ENCODE measurements around the gene RCOR1.

DNA sequence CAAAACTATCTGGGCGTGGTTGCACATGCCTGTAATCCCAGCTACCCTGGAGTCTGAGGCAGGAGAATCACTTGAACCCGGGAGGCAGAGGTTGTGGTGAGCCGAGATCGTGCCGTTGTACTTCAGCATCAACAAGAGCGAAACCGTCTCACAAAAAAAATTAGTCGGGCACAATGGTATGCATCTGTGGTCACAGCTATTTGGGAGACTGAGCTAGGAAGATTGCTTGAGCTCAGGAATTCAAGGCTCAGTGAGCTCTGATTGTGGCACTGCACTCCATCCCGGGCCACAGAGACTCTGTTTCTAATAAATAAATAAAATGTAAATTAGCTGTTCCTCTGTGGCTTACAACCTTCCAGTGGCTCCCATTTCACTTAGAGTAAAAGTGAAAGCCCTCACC, 28.0 kb downstream of the RCOR1 start:
- TF ChIP-seq POLR2AphosphoS5 (IDR thresholded peaks at IDR 0.05; ENCODE audit: low read depth, low read length) (no peak), TAF1 (IDR thresholded peaks at IDR 0.05; ENCODE audit: borderline replicate concordance, insufficient read depth, low read length) (no peak), SIN3A (IDR thresholded peaks at IDR 0.05; ENCODE audit: borderline replicate concordance, insufficient read depth, low read length) (no peak)
- TF ChIP-seq, protein P1, sequence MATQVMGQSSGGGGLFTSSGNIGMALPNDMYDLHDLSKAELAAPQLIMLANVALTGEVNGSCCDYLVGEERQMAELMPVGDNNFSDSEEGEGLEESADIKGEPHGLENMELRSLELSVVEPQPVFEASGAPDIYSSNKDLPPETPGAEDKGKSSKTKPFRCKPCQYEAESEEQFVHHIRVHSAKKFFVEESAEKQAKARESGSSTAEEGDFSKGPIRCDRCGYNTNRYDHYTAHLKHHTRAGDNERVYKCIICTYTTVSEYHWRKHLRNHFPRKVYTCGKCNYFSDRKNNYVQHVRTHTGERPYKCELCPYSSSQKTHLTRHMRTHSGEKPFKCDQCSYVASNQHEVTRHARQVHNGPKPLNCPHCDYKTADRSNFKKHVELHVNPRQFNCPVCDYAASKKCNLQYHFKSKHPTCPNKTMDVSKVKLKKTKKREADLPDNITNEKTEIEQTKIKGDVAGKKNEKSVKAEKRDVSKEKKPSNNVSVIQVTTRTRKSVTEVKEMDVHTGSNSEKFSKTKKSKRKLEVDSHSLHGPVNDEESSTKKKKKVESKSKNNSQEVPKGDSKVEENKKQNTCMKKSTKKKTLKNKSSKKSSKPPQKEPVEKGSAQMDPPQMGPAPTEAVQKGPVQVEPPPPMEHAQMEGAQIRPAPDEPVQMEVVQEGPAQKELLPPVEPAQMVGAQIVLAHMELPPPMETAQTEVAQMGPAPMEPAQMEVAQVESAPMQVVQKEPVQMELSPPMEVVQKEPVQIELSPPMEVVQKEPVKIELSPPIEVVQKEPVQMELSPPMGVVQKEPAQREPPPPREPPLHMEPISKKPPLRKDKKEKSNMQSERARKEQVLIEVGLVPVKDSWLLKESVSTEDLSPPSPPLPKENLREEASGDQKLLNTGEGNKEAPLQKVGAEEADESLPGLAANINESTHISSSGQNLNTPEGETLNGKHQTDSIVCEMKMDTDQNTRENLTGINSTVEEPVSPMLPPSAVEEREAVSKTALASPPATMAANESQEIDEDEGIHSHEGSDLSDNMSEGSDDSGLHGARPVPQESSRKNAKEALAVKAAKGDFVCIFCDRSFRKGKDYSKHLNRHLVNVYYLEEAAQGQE (IDR thresholded peaks at IDR 0.05; ENCODE audit: insufficient read depth in 1 of 2, low read depth in 2 of 2, low read length in 2 of 2), result no peak
